K562 treated with DMSO at 1 percent for 48 hours (cell line): ENCODE measurements around the gene PANX3. TPM values are rescaled to one million over a fixed set of nuclear protein-coding genes. Genes with fewer than 3 reads are reported as not detected.

Experiments used
- total RNA-seq: library from RNA; unstranded; fragments of 300-600 nt; gene quantifications from 2 replicates; pipeline ENCODE4 v1.2.3, GENCODE V29; 2022; ENCODE audit warnings: low replicate concordance; ENCODE audit errors: extremely low read depth

PANX3 gene, protein sequence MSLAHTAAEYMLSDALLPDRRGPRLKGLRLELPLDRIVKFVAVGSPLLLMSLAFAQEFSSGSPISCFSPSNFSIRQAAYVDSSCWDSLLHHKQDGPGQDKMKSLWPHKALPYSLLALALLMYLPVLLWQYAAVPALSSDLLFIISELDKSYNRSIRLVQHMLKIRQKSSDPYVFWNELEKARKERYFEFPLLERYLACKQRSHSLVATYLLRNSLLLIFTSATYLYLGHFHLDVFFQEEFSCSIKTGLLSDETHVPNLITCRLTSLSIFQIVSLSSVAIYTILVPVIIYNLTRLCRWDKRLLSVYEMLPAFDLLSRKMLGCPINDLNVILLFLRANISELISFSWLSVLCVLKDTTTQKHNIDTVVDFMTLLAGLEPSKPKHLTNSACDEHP
- total RNA-seq = not detected in 2 replicates

GRCh38 chr11:124611064-124611463, at the start of gene PANX3:
TSS of gene PANX3 (plus strand) at chr11:124611428. CDS start at chr11:124611557, 129 bp downstream.

GRCh38 chr11:124569697-124570096, 41.5 kb upstream of the PANX3 start, which contains the start of gene OR8A1:
TSS of gene OR8A1 (plus strand) at chr11:124569997. CDS start at chr11:124570120, 123 bp downstream.

DNA sequence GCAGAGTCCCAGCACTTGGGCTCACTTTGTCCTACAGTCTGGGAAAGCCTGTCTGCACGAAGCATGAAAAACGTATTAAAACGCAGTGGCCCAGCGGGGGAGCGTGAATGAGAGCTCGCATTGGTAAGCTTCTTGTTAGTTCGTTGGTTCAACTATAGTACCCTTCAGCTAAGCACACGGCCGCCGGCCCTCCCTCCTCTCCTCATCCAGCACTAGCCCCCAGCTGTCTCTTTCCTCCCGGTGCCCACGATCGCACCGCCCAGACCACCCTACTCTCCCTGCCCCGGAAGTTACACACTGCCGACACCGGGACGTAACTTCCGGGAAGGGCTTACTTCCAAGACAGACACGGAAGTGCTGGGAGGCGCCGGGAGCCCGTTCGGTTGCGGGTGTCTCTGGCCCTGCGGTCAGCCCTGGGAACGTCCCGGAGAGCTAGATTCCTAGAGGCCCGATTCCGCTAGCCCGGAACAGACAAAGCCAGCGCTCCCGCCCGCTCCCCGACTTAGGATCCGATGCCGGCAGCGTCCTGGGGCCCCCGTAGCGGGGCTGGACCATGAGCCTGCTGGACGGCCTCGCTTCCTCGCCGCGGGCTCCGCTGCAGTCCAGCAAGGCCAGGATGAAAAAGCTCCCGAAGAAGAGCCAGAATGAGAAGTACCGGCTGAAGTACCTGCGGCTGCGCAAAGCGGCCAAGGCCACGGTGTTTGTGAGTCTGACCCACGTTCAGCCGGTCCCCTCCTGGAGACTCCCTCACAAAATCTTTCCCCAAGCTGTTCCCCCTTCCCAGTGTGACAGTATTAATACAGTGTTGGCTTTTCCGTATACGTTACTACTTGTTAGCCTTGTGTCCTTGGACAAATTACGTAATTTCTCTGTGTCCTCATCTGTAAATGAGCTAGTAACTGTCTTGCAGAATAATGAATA, 11.6 kb downstream of the PANX3 start, which contains the start of gene TBRG1:
Gene TBRG1, plus strand, starts transcription at position 334 of the 921 bp plus-strand sequence. Its CDS starts 220 bp downstream, at position 554.

Other genes starting within 250 kb of the PANX3 start
- not detected in 2 replicates for gene OR8B2, start 226.9 kb upstream of the PANX3 start, total RNA-seq
- not detected in 2 replicates for gene OR8B3, start 212.4 kb upstream of the PANX3 start, total RNA-seq
- not detected in 2 replicates for gene OR8B4, start 186.6 kb upstream of the PANX3 start, total RNA-seq
- gene OR8B8, start 165.7 kb upstream of the PANX3 start, total RNA-seq = not detected in 2 replicates
- gene OR8B12, start 67.8 kb upstream of the PANX3 start, total RNA-seq = not detected in 2 replicates
- not detected in 2 replicates for gene OR8A1, start 41.4 kb upstream of the PANX3 start, total RNA-seq
- gene TBRG1, start 11.4 kb downstream of the PANX3 start, total RNA-seq = not detected in 2 replicates
- 203 TPM in 1 of 2 replicates, not detected in the other for gene SIAE, start 62.3 kb downstream of the PANX3 start, total RNA-seq
- gene SPA17, start 62.5 kb downstream of the PANX3 start, total RNA-seq = not detected in 2 replicates
- not detected in 2 replicates for gene NRGN, start 128.5 kb downstream of the PANX3 start, total RNA-seq
- not detected in 2 replicates for gene VSIG2, start 140.8 kb downstream of the PANX3 start, total RNA-seq
- gene ESAM, start 150.9 kb downstream of the PANX3 start, total RNA-seq = not detected in 2 replicates
- gene MSANTD2, start 189.0 kb downstream of the PANX3 start, total RNA-seq = not detected in 2 replicates